Neural progenitor cell (in vitro differentiated cells): Measurements from ENCODE around the gene AZGP1.

ENCODE experiments used
- EZH2 ChIP-seq: fragments of 200-600 bp; sonication (generic); IDR thresholded peaks from 2 replicates; pipeline ENCODE4 v1.6.1; 2017; ENCODE audit warnings: antibody characterized with exemption, mild to moderate bottlenecking, moderate library complexity
- TF ChIP-seq, protein P1 (sequence below): fragments of 200-600 bp; sonication (generic); IDR thresholded peaks from 2 replicates; pipeline ENCODE4 v1.5.1; 2017; ENCODE audit warnings: antibody characterized with exemption, mild to moderate bottlenecking

DNA sequence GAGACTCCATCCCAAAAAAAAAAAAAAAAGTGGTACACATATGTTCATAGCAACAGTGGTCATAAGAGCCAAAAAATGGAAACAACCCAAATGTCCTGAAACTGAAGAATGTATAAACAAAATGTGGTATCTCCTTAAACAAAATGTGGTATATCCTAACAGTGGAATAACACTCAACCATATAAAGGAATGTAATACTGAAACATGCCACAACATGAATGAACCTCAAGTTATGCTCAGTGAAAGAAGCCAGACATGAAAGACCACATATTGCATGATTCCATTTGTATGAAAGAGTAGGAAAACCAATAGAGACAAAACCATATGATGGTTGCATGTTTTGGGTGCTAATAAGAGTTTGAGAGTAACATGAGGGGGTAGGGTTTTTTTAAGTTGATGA lies 49.5 kb downstream of the AZGP1 start:
- TF ChIP-seq, protein P1, sequence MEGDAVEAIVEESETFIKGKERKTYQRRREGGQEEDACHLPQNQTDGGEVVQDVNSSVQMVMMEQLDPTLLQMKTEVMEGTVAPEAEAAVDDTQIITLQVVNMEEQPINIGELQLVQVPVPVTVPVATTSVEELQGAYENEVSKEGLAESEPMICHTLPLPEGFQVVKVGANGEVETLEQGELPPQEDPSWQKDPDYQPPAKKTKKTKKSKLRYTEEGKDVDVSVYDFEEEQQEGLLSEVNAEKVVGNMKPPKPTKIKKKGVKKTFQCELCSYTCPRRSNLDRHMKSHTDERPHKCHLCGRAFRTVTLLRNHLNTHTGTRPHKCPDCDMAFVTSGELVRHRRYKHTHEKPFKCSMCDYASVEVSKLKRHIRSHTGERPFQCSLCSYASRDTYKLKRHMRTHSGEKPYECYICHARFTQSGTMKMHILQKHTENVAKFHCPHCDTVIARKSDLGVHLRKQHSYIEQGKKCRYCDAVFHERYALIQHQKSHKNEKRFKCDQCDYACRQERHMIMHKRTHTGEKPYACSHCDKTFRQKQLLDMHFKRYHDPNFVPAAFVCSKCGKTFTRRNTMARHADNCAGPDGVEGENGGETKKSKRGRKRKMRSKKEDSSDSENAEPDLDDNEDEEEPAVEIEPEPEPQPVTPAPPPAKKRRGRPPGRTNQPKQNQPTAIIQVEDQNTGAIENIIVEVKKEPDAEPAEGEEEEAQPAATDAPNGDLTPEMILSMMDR: no peak
- TF ChIP-seq EZH2: no peak
